ENCODE data around the gene PAQR9. TPM values are rescaled to one million over a fixed set of nuclear protein-coding genes. Genes with fewer than 3 reads are reported as not detected.

The PAQR9 gene
- under 0.01 TPM in 1 of 2 replicates, not detected in the other for total RNA-seq

GRCh38 chr3:142963516-142964448, at the start of gene PAQR9:
TSS of gene PAQR9 (minus strand) at chr3:142963674. CDS start at chr3:142963336, 338 bp downstream.

GRCh38 chr3:143001369-143002082, 38.1 kb upstream of the PAQR9 start, which contains the start of gene U2SURP:
TSS of gene U2SURP (plus strand) at chr3:143001570. CDS start at chr3:143001629, 59 bp downstream.

Small RNAs within 50 kb of the gene (small RNA-seq; reads per million reads assigned to genes)
- not detected for gene AC021074.2

Other genes starting within 250 kb of the PAQR9 start
- 29.0 and 40.8 TPM in 2 replicates for gene TRPC1, start 239.6 kb downstream of the PAQR9 start, total RNA-seq
- 102 and 124 TPM in 2 replicates for gene PCOLCE2, start 74.6 kb downstream of the PAQR9 start, total RNA-seq
- 103 and 111 TPM in 2 replicates for gene U2SURP, start 37.9 kb upstream of the PAQR9 start, total RNA-seq
- 12.5 and 19.3 TPM in 2 replicates for gene CHST2, start 156.1 kb upstream of the PAQR9 start, total RNA-seq